Tibial artery (tissue), 4 donors: ENCODE measurements around the gene SCNN1G.

ENCODE experiments used
- DNase-seq, 2 donors: peaks; one replicate each; pipeline ENCODE4 v3.0.0-alpha.2; 2019
- H3K27ac ChIP-seq, 2 donors: fragments of 200-600 bp; sonication (generic) in 1 of 2; 1 replicate in 1 of 2; 2 replicates in 1 of 2; pipeline ENCODE4 v1.5.1; 2018 to 2019; ENCODE audit warnings: mild to moderate bottlenecking in 1 of 2
- H3K27me3 ChIP-seq, 2 donors: fragments of 200-600 bp; sonication (generic) in 1 of 2; one replicate each; pipeline versions ENCODE4 v1.5.1 to v1.6.0; 2016 to 2019
- H3K36me3 ChIP-seq, 3 donors: fragments of 200-600 bp; sonication (generic) in 2 of 3; one replicate each; pipeline ENCODE4 v1.5.1; 2016 to 2019; ENCODE audit warnings: mild to moderate bottlenecking in 2 of 3
- H3K4me1 ChIP-seq, 4 donors: fragments of 200-600 bp; sonication (generic) in 2 of 4; 1 replicate in 3 of 4; 2 replicates in 1 of 4; pipeline ENCODE4 v1.5.1; 2016 to 2019
- H3K4me3 ChIP-seq, 2 donors: fragments of 200-600 bp; sonication (generic) in 1 of 2; 1 replicate in 1 of 2; 2 replicates in 1 of 2; pipeline ENCODE4 v1.5.1; 2018 to 2019; ENCODE audit warnings: mild to moderate bottlenecking in 2 of 2
- H3K9me3 ChIP-seq, 3 donors: fragments of 200-600 bp; sonication (generic) in 1 of 3; one replicate each; pipeline ENCODE4 v1.5.1; 2016 to 2019
- intact Hi-C: fragments of 100-400 bp; cut with DNase I; formaldehyde crosslinking; loops from one replicate; pipeline ENCODE4 v1.15.0; 2023; ENCODE audit warnings: low total_unique reads
- TF ChIP-seq, protein P1 (sequence below), 2 experiments: fragments of 200-600 bp in 1 of 2; fragments of 450-650 bp in 1 of 2; IDR thresholded peaks; one replicate each; pipeline ENCODE4 v1.5.1; 2017 to 2019; ENCODE audit warnings: antibody characterized with exemption in 2 of 2, mild to moderate bottlenecking in 1 of 2, moderate library complexity in 1 of 2

The SCNN1G gene

GRCh38 chr16:23182206-23182678 lies 303 bp upstream of the SCNN1G start:
- H3K36me3 ChIP-seq = no peaks in the 10 kb centered on the region
- peak; percentile 33 to 70 for DNase-seq
- peaks cover 0 to 15% (median 12%) of the 10 kb centered on the region in 4 donors for H3K4me1 ChIP-seq
- H3K27me3 ChIP-seq = peaks cover 0 to 69% of the 10 kb centered on the region in 2 donors
- H3K9me3 ChIP-seq = no peaks in the 10 kb centered on the region
- H3K27ac ChIP-seq = no peak overlapping the region
- TF ChIP-seq, protein P1, sequence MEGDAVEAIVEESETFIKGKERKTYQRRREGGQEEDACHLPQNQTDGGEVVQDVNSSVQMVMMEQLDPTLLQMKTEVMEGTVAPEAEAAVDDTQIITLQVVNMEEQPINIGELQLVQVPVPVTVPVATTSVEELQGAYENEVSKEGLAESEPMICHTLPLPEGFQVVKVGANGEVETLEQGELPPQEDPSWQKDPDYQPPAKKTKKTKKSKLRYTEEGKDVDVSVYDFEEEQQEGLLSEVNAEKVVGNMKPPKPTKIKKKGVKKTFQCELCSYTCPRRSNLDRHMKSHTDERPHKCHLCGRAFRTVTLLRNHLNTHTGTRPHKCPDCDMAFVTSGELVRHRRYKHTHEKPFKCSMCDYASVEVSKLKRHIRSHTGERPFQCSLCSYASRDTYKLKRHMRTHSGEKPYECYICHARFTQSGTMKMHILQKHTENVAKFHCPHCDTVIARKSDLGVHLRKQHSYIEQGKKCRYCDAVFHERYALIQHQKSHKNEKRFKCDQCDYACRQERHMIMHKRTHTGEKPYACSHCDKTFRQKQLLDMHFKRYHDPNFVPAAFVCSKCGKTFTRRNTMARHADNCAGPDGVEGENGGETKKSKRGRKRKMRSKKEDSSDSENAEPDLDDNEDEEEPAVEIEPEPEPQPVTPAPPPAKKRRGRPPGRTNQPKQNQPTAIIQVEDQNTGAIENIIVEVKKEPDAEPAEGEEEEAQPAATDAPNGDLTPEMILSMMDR (IDR thresholded peaks at IDR 0.05) = peak; percentile 90 to 98
- intact Hi-C loops = loop anchor here (2.0 to 10.0 kb wide), 2 partner anchors 187 to 253 kb away; no protein-coding TSS in a partner anchor
- peak overlapping the region; percentile 17 to 44 for H3K4me3 ChIP-seq

DNA sequence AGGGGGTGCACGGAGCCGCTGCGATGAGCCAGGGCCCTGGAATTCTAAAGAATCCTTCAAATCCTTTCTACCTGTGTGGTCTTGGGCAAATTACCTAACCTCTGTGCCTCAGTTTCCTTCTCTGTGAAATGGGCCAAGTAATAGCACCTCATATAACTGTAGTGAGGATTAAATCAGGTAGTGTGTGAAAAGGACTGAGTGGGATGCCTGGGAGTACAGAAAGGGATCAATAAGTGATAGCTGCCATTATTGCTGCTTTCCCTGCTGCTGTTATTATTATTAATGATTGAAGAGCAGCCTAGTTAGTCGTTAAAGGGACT lies 958 bp downstream of the SCNN1G start:
- Histone ChIP-seq H3K4me3 (no peak overlapping the region), H3K27me3 (peaks cover 0 to 80% of the 10 kb centered on the region in 2 donors), H3K27ac (no peak overlapping the region), H3K4me1 (peaks cover 0 to 15% (median 12%) of the 10 kb centered on the region in 4 donors), H3K9me3 (no peaks in the 10 kb centered on the region), H3K36me3 (no peaks in the 10 kb centered on the region)
- TF ChIP-seq, protein P1 (IDR thresholded peaks at IDR 0.05) = no peak
- DNase-seq = no peak
- intact Hi-C loops = loop anchor here (2.0 to 10.0 kb wide), 2 partner anchors 189 to 251 kb away; no protein-coding TSS in a partner anchor

GRCh38 chr16:23185656-23186055 lies 3.1 kb downstream of the SCNN1G start:
- no peak for DNase-seq
- TF ChIP-seq, protein P1 (IDR thresholded peaks at IDR 0.05) = no peak
- H3K4me3 ChIP-seq = no peak overlapping the region
- no peak overlapping the region for H3K27ac ChIP-seq
- H3K27me3 ChIP-seq = peaks cover 0 to 74% of the 10 kb centered on the region in 2 donors
- H3K4me1 ChIP-seq = peaks cover 0 to 15% (median 12%) of the 10 kb centered on the region in 4 donors
- peaks cover 0 to 11% (median 0%) of the 10 kb centered on the region in 3 donors for H3K36me3 ChIP-seq
- H3K9me3 ChIP-seq = no peaks in the 10 kb centered on the region
- intact Hi-C loops = loop anchor here (10.0 kb wide), 1 partner anchor 191 kb away; no protein-coding TSS in a partner anchor

DNA sequence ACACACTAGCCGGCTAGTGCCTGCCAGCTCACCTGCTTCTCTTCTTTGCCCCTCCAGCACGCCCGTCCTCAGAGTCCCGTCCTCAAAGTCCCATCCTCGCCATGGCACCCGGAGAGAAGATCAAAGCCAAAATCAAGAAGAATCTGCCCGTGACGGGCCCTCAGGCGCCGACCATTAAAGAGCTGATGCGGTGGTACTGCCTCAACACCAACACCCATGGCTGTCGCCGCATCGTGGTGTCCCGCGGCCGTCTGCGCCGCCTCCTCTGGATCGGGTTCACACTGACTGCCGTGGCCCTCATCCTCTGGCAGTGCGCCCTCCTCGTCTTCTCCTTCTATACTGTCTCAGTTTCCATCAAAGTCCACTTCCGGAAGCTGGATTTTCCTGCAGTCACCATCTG lies 3.6 kb downstream of the SCNN1G start:
- TF ChIP-seq, protein P1 (IDR thresholded peaks at IDR 0.05) = no peak

DNA sequence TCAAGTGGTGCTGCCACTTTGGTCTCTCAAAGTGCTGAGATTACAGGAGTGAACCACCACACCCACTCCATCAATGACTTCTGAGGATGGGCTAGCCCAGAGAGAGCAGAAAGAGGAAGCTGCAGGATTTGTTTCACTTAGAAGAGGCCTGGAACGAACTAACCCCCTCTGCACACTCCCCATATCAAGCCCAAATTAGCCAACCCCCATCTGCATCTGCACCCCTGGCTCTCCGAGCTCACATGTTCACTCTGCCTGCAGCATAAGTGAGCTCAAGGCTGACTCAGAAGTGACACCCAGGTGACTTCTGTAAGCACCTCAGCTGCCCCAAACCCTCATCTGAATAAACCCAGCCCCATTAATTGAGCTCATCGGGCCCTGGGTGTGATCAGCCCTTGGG lies 4.8 kb downstream of the SCNN1G start:
- H3K4me1 ChIP-seq = peaks cover 0 to 11% (median 10%) of the 10 kb centered on the region in 4 donors
- no peak overlapping the region for H3K4me3 ChIP-seq
- TF ChIP-seq, protein P1 (IDR thresholded peaks at IDR 0.05) = no peak
- no peak overlapping the region for H3K27ac ChIP-seq
- no peaks in the 10 kb centered on the region for H3K9me3 ChIP-seq
- H3K27me3 ChIP-seq = peaks cover 0 to 58% of the 10 kb centered on the region in 2 donors
- H3K36me3 ChIP-seq = peaks cover 0 to 11% (median 0%) of the 10 kb centered on the region in 3 donors
- no peak for DNase-seq
- intact Hi-C loops = loop anchor here (10.0 kb wide), 1 partner anchor 193 kb away; no protein-coding TSS in a partner anchor

More for the DNA sequence above, 3.6 kb downstream of the SCNN1G start:
- no peak for DNase-seq
- Histone ChIP-seq H3K27ac (no peak overlapping the region), H3K36me3 (peaks cover 0 to 11% (median 0%) of the 10 kb centered on the region in 3 donors), H3K4me3 (no peak overlapping the region), H3K27me3 (peaks cover 0 to 70% of the 10 kb centered on the region in 2 donors), H3K9me3 (no peaks in the 10 kb centered on the region), H3K4me1 (peaks cover 0 to 15% (median 12%) of the 10 kb centered on the region in 4 donors)
- intact Hi-C loops = loop anchor here (10.0 kb wide), 1 partner anchor 191 kb away; no protein-coding TSS in a partner anchor
